Endothelial cell of umbilical vein (primary cell): ENCODE measurements around the gene DUSP14.

Experiments used
- CTCF ChIP-seq, 2 donors: IDR thresholded peaks; 1 replicate in 1 of 2; 2 replicates in 1 of 2; pipeline ENCODE4 v1.5.1; 2011; ENCODE audit warnings: low read length in 2 of 2, mild to moderate bottlenecking in 2 of 2, moderate library complexity in 2 of 2, control low read depth in 1 of 2, inconsistent platforms in 1 of 2, low read depth in 1 of 2; ENCODE audit not compliant: insufficient read depth in 1 of 2; ENCODE audit errors: extremely low read depth in 1 of 2
- EZH2 ChIP-seq: IDR thresholded peaks from 2 replicates; pipeline ENCODE4 v1.6.1; 2012; ENCODE audit warnings: borderline replicate concordance, low read depth, mild to moderate bottlenecking, moderate library complexity, low read length, inconsistent platforms; ENCODE audit not compliant: severe bottlenecking

- TF ChIP-seq EZH2 (no peak), CTCF (IDR thresholded peaks at IDR 0.05; ENCODE audit: extremely low read depth in 1 of 2, insufficient read depth in 1 of 2, low read depth in 1 of 2, low read length in 2 of 2) (no peak)
Observed at GRCh38 chr17:37519251-37519985, 29.7 kb downstream of the DUSP14 start.
